Mesendoderm (in vitro differentiated cells): ENCODE data around the gene MACROD2.

ENCODE experiments used
- DNase-seq: peaks from one replicate; pipeline ENCODE4 v3.0.0; 2013
- H2AK5ac ChIP-seq: 2 replicates; pipeline ENCODE4 v1.6.1; 2013; ENCODE audit warnings: low read length, inconsistent platforms
- H2BK120ac ChIP-seq: 2 replicates; pipeline ENCODE4 v1.6.1; 2013; ENCODE audit warnings: low read depth, mild to moderate bottlenecking, low read length, moderate library complexity, mixed read lengths
- H2BK15ac ChIP-seq: replicated peaks from 2 replicates; pipeline ENCODE4 v1.6.1; 2013; ENCODE audit warnings: low read depth, mild to moderate bottlenecking, moderate library complexity
- H2BK5ac ChIP-seq: 2 replicates; pipeline ENCODE4 v1.6.1; 2013; ENCODE audit warnings: low read length, inconsistent platforms
- H3K18ac ChIP-seq: 2 replicates; pipeline ENCODE4 v1.6.1; 2013; ENCODE audit warnings: mild to moderate bottlenecking, low read length, mixed read lengths
- H3K23ac ChIP-seq: one replicate; pipeline ENCODE4 v1.6.1; 2013; ENCODE audit warnings: low read length
- H3K27ac ChIP-seq: 2 replicates; pipeline ENCODE4 v1.5.1; 2013; ENCODE audit warnings: low read depth, mild to moderate bottlenecking, inconsistent platforms, low read length, moderate library complexity
- H3K27me3 ChIP-seq: 2 replicates; pipeline ENCODE4 v1.6.1; 2013; ENCODE audit warnings: low read length, control low read depth, mild to moderate bottlenecking, inconsistent platforms; ENCODE audit not compliant: insufficient read depth, poor library complexity
- H3K36me3 ChIP-seq: 2 replicates; pipeline ENCODE4 v1.6.1; 2013; ENCODE audit warnings: low read length, inconsistent platforms; ENCODE audit not compliant: control insufficient read depth, insufficient read depth
- H3K4ac ChIP-seq: one replicate; pipeline ENCODE4 v1.6.1; 2013; ENCODE audit warnings: low read depth, mild to moderate bottlenecking, low read length, moderate library complexity
- H3K4me1 ChIP-seq: 2 replicates; pipeline ENCODE4 v1.6.1; 2013; ENCODE audit warnings: low read depth, low read length, inconsistent platforms; ENCODE audit not compliant: control insufficient read depth
- H3K4me2 ChIP-seq: 2 replicates; pipeline ENCODE4 v1.6.1; 2013; ENCODE audit warnings: low read length
- H3K4me3 ChIP-seq: 2 replicates; pipeline ENCODE4 v1.5.1; 2013; ENCODE audit warnings: mild to moderate bottlenecking, low read length
- H3K56ac ChIP-seq: one replicate; pipeline ENCODE4 v1.6.1; 2013; ENCODE audit warnings: low read length
- H3K79me1 ChIP-seq: 2 replicates; pipeline ENCODE4 v1.6.1; 2013; ENCODE audit warnings: low read length, inconsistent platforms
- H3K79me2 ChIP-seq: 2 replicates; pipeline ENCODE4 v1.6.1; 2013; ENCODE audit warnings: mild to moderate bottlenecking, low read length; ENCODE audit not compliant: control insufficient read depth, insufficient read depth
- H3K9ac ChIP-seq: 2 replicates; pipeline ENCODE4 v1.6.1; 2013; ENCODE audit warnings: low read length, inconsistent platforms
- H4K5ac ChIP-seq: one replicate; pipeline ENCODE4 v1.6.1; 2013; ENCODE audit warnings: low read length
- H4K8ac ChIP-seq: one replicate; pipeline ENCODE4 v1.6.1; 2013; ENCODE audit warnings: low read depth, mild to moderate bottlenecking, control low read depth, low read length, moderate library complexity
- WGBS: extraction: QIAGEN DNeasy Blood & Tissue Kit; methylation state at CpG from one replicate; pipeline ENCODE4 v1.1.7; 2013; ENCODE audit warnings: low lambda C conversion rate, missing lambda C conversion rate; ENCODE audit not compliant: insufficient coverage; ENCODE audit errors: extremely low coverage; 5-methylcytosine and 5-hydroxymethylcytosine counted together

Gene MACROD2

GRCh38 chr20:14432597-14432996 is 437.3 kb downstream of the MACROD2 start:
- no peaks in the 10 kb centered on the region for H3K27me3 ChIP-seq
- H2BK120ac ChIP-seq: no peak overlapping the region
- DNase-seq: peak; percentile 19
- no peak overlapping the region for H3K23ac ChIP-seq
- H3K27ac ChIP-seq: no peak overlapping the region
- H3K79me2 ChIP-seq: no peaks in the 10 kb centered on the region
- no peak overlapping the region for H2AK5ac ChIP-seq
- no peak overlapping the region for H3K9ac ChIP-seq
- H4K5ac ChIP-seq: no peak overlapping the region
- no peak overlapping the region for H3K4ac ChIP-seq
- no peak overlapping the region for H3K4me3 ChIP-seq
- H3K18ac ChIP-seq: no peak overlapping the region
- no peak overlapping the region for H4K8ac ChIP-seq
- no peaks in the 10 kb centered on the region for H3K36me3 ChIP-seq
- no peak overlapping the region for H2BK15ac ChIP-seq
- H3K4me2 ChIP-seq: no peak overlapping the region
- no peaks in the 10 kb centered on the region for H3K79me1 ChIP-seq
- H2BK5ac ChIP-seq: no peak overlapping the region
- no peaks in the 10 kb centered on the region for H3K4me1 ChIP-seq
- no peak overlapping the region for H3K56ac ChIP-seq

GRCh38 chr20:14434384-14435136 is 439.2 kb downstream of the MACROD2 start:
- Histone ChIP-seq H2BK120ac (no peak overlapping the region), H3K4me2 (no peak overlapping the region), H3K56ac (no peak overlapping the region), H4K5ac (no peak overlapping the region), H3K18ac (no peak overlapping the region), H2BK5ac (no peak overlapping the region), H3K36me3 (no peaks in the 10 kb centered on the region), H3K4me1 (no peaks in the 10 kb centered on the region), H3K79me2 (no peaks in the 10 kb centered on the region), H3K23ac (no peak overlapping the region), H2AK5ac (no peak overlapping the region), H3K79me1 (no peaks in the 10 kb centered on the region), H3K4ac (no peak overlapping the region), H4K8ac (no peak overlapping the region), H3K4me3 (no peak overlapping the region), H3K27me3 (no peaks in the 10 kb centered on the region), H2BK15ac (no peak overlapping the region), H3K27ac (no peak overlapping the region), H3K9ac (no peak overlapping the region)
- WGBS: no CpG with 5 or more reads among the region's 1 CpG
- DNase-seq: peak; percentile 12

- H3K79me1 ChIP-seq: no peaks in the 10 kb centered on the region
- H2BK120ac ChIP-seq: no peak overlapping the region
- no peak overlapping the region for H4K5ac ChIP-seq
- H3K4me2 ChIP-seq: no peak overlapping the region
- no peak overlapping the region for H3K9ac ChIP-seq
- no peak overlapping the region for H2AK5ac ChIP-seq
- H3K56ac ChIP-seq: no peak overlapping the region
- no peaks in the 10 kb centered on the region for H3K79me2 ChIP-seq
- no peak overlapping the region for H2BK15ac ChIP-seq
- WGBS: no CpG with 5 or more reads among the region's 4 CpGs
- no peaks in the 10 kb centered on the region for H3K27me3 ChIP-seq
- H3K36me3 ChIP-seq: no peaks in the 10 kb centered on the region
- no peak overlapping the region for H3K18ac ChIP-seq
- H3K4me1 ChIP-seq: no peaks in the 10 kb centered on the region
- H4K8ac ChIP-seq: no peak overlapping the region
- no peak for DNase-seq
- no peak overlapping the region for H3K23ac ChIP-seq
- no peak overlapping the region for H3K27ac ChIP-seq
- H3K4me3 ChIP-seq: no peak overlapping the region
- H2BK5ac ChIP-seq: no peak overlapping the region
- H3K4ac ChIP-seq: no peak overlapping the region
These were observed 445.9 kb downstream of the MACROD2 start for GRCh38 chr20:14441201-14441600.

GRCh38 chr20:14444106-14444505 is 448.8 kb downstream of the MACROD2 start:
- H3K9ac ChIP-seq: no peak overlapping the region
- H3K36me3 ChIP-seq: no peaks in the 10 kb centered on the region
- H3K4ac ChIP-seq: no peak overlapping the region
- no peak overlapping the region for H4K8ac ChIP-seq
- H3K79me2 ChIP-seq: no peaks in the 10 kb centered on the region
- no peaks in the 10 kb centered on the region for H3K4me1 ChIP-seq
- no peak overlapping the region for H3K27ac ChIP-seq
- H3K18ac ChIP-seq: no peak overlapping the region
- H3K4me3 ChIP-seq: no peak overlapping the region
- no peaks in the 10 kb centered on the region for H3K27me3 ChIP-seq
- no CpG with 5 or more reads among the region's 3 CpGs for WGBS
- DNase-seq: no peak
- H3K56ac ChIP-seq: no peak overlapping the region
- no peak overlapping the region for H2BK5ac ChIP-seq
- no peak overlapping the region for H3K23ac ChIP-seq
- H4K5ac ChIP-seq: no peak overlapping the region
- H3K79me1 ChIP-seq: no peaks in the 10 kb centered on the region
- no peak overlapping the region for H2BK15ac ChIP-seq
- no peak overlapping the region for H2BK120ac ChIP-seq
- H2AK5ac ChIP-seq: no peak overlapping the region
- H3K4me2 ChIP-seq: no peak overlapping the region

GRCh38 chr20:14445310-14445709 is 450.0 kb downstream of the MACROD2 start:
- no peak overlapping the region for H3K4ac ChIP-seq
- no peak overlapping the region for H3K23ac ChIP-seq
- H3K9ac ChIP-seq: no peak overlapping the region
- no peak overlapping the region for H3K4me2 ChIP-seq
- H3K18ac ChIP-seq: no peak overlapping the region
- H4K5ac ChIP-seq: no peak overlapping the region
- H3K4me3 ChIP-seq: no peak overlapping the region
- no peak overlapping the region for H3K27ac ChIP-seq
- no peak for DNase-seq
- H2BK5ac ChIP-seq: no peak overlapping the region
- H3K4me1 ChIP-seq: no peaks in the 10 kb centered on the region
- H2BK120ac ChIP-seq: no peak overlapping the region
- H3K27me3 ChIP-seq: no peaks in the 10 kb centered on the region
- H4K8ac ChIP-seq: no peak overlapping the region
- H2AK5ac ChIP-seq: no peak overlapping the region
- no peaks in the 10 kb centered on the region for H3K79me2 ChIP-seq
- H2BK15ac ChIP-seq: no peak overlapping the region
- H3K79me1 ChIP-seq: no peaks in the 10 kb centered on the region
- no peaks in the 10 kb centered on the region for H3K36me3 ChIP-seq
- no peak overlapping the region for H3K56ac ChIP-seq

GRCh38 chr20:14445902-14446301 is 450.6 kb downstream of the MACROD2 start:
- no peak overlapping the region for H2BK120ac ChIP-seq
- H2BK15ac ChIP-seq: no peak overlapping the region
- no peaks in the 10 kb centered on the region for H3K27me3 ChIP-seq
- H3K56ac ChIP-seq: no peak overlapping the region
- H2AK5ac ChIP-seq: no peak overlapping the region
- DNase-seq: no peak
- H3K23ac ChIP-seq: no peak overlapping the region
- H3K27ac ChIP-seq: no peak overlapping the region
- no peak overlapping the region for H4K5ac ChIP-seq
- no peak overlapping the region for H3K4me3 ChIP-seq
- H4K8ac ChIP-seq: no peak overlapping the region
- H3K79me2 ChIP-seq: no peaks in the 10 kb centered on the region
- no peak overlapping the region for H3K18ac ChIP-seq
- no peak overlapping the region for H3K4ac ChIP-seq
- H3K79me1 ChIP-seq: no peaks in the 10 kb centered on the region
- H3K36me3 ChIP-seq: no peaks in the 10 kb centered on the region
- no peak overlapping the region for H3K9ac ChIP-seq
- H3K4me1 ChIP-seq: no peaks in the 10 kb centered on the region
- H3K4me2 ChIP-seq: no peak overlapping the region
- H2BK5ac ChIP-seq: no peak overlapping the region
